A549 (cell line): ENCODE results near the gene SMIM38.

Experiments
- CEBPB ChIP-seq, 2 experiments: fragments of >200 bp in 1 of 2; sonication (Bioruptor Twin) in 1 of 2; formaldehyde crosslinking in 1 of 2; IDR thresholded peaks; 2 replicates each; pipeline ENCODE4 v1.6.1; 2012 to 2016
- CHD2 ChIP-seq: fragments of 150-350 bp; IDR thresholded peaks from 2 replicates; pipeline ENCODE4 v1.6.1; 2014; ENCODE audit warnings: low read length; ENCODE audit not compliant: partially characterized antibody
- EP300 ChIP-seq, 2 experiments: fragments of >200 bp; sonication (Bioruptor Twin); formaldehyde crosslinking; IDR thresholded peaks; 2 replicates in 1 of 2; 3 replicates in 1 of 2; pipeline ENCODE4 v1.6.1; 2016 to 2017
- HOXA7 ChIP-seq: fragments of 250-450 bp; sonication (Bioruptor Pico); IDR thresholded peaks from 2 replicates; pipeline ENCODE4 v1.5.0; 2020; ENCODE audit warnings: mild to moderate bottlenecking, moderate library complexity
- MAFK ChIP-seq: fragments of 450-650 bp; IDR thresholded peaks from 2 replicates; pipeline ENCODE4 v1.6.1; 2014; ENCODE audit not compliant: partially characterized antibody
- POLR2A ChIP-seq: IDR thresholded peaks from 2 replicates; pipeline ENCODE4 v1.6.1; 2012; ENCODE audit warnings: mild to moderate bottlenecking, low read length
- TF ChIP-seq, protein P1 (sequence below): fragments of >200 bp; sonication (Bioruptor Twin); formaldehyde crosslinking; IDR thresholded peaks from 3 replicates; pipeline ENCODE4 v1.5.1; 2016
- TF ChIP-seq, protein P2 (sequence below): fragments of 200-600 bp; sonication (generic); IDR thresholded peaks from 2 replicates; pipeline ENCODE4 v1.6.1; 2016; ENCODE audit warnings: antibody characterized with exemption, mild to moderate bottlenecking, moderate library complexity

DNA sequence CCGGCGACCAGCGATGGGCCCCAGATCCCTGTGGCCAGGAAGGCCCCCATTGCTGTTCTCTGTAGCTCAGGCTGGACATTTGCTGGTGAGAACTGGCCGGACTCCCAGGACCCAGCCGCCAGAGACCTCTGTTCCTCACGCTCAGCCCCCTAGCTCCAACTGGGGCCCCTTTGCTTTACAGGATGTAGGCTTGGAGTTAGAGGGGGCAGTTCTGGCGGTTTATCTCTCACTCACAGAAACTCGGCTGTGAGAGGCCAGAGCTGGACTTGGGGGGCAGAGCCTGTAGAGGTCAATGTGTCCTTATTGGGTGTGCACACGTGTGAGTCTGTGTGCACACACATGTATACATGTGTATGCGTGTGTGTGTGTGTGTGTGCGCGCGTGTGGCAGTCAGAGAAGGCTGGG, 502 bp downstream of the SMIM38 start:
- TF ChIP-seq CHD2: no peak
- TF ChIP-seq, protein P1, sequence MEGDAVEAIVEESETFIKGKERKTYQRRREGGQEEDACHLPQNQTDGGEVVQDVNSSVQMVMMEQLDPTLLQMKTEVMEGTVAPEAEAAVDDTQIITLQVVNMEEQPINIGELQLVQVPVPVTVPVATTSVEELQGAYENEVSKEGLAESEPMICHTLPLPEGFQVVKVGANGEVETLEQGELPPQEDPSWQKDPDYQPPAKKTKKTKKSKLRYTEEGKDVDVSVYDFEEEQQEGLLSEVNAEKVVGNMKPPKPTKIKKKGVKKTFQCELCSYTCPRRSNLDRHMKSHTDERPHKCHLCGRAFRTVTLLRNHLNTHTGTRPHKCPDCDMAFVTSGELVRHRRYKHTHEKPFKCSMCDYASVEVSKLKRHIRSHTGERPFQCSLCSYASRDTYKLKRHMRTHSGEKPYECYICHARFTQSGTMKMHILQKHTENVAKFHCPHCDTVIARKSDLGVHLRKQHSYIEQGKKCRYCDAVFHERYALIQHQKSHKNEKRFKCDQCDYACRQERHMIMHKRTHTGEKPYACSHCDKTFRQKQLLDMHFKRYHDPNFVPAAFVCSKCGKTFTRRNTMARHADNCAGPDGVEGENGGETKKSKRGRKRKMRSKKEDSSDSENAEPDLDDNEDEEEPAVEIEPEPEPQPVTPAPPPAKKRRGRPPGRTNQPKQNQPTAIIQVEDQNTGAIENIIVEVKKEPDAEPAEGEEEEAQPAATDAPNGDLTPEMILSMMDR: no peak
- TF ChIP-seq MAFK: no peak
- TF ChIP-seq EP300 (IDR thresholded peaks at IDR 0.05): no peak
- no peak for TF ChIP-seq CEBPB (IDR thresholded peaks at IDR 0.05)
- TF ChIP-seq POLR2A: no peak
- TF ChIP-seq, protein P2, sequence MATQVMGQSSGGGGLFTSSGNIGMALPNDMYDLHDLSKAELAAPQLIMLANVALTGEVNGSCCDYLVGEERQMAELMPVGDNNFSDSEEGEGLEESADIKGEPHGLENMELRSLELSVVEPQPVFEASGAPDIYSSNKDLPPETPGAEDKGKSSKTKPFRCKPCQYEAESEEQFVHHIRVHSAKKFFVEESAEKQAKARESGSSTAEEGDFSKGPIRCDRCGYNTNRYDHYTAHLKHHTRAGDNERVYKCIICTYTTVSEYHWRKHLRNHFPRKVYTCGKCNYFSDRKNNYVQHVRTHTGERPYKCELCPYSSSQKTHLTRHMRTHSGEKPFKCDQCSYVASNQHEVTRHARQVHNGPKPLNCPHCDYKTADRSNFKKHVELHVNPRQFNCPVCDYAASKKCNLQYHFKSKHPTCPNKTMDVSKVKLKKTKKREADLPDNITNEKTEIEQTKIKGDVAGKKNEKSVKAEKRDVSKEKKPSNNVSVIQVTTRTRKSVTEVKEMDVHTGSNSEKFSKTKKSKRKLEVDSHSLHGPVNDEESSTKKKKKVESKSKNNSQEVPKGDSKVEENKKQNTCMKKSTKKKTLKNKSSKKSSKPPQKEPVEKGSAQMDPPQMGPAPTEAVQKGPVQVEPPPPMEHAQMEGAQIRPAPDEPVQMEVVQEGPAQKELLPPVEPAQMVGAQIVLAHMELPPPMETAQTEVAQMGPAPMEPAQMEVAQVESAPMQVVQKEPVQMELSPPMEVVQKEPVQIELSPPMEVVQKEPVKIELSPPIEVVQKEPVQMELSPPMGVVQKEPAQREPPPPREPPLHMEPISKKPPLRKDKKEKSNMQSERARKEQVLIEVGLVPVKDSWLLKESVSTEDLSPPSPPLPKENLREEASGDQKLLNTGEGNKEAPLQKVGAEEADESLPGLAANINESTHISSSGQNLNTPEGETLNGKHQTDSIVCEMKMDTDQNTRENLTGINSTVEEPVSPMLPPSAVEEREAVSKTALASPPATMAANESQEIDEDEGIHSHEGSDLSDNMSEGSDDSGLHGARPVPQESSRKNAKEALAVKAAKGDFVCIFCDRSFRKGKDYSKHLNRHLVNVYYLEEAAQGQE: no peak
- no peak for TF ChIP-seq HOXA7 (CRISPR knock-in tag)
